Measurements from ENCODE around the gene CD68.
"Not testable (repeated sequence)": the region's sequence is repeated elsewhere in the genome, so short reads cannot be mapped to it uniquely, and the experiment has no call there.

The CD68 gene

GRCh38 chr17:7582396-7583252 is 3.2 kb downstream of the CD68 start:
- DNase-seq, result no peak
- TF ChIP-seq GATA1 (IDR thresholded peaks at IDR 0.05; ENCODE audit: low read depth, low read length), result no peak
- TF ChIP-seq POLR2A (IDR thresholded peaks at IDR 0.05; ENCODE audit: low read length), result no peak

- peak; percentile 98 for DNase-seq
- peak; percentile 97 for TF ChIP-seq POLR2A (IDR thresholded peaks at IDR 0.05; ENCODE audit: low read length)
- TF ChIP-seq GATA1 (IDR thresholded peaks at IDR 0.05; ENCODE audit: low read depth, low read length), result no peak
Measured at GRCh38 chr17:7583253-7584109, 4.0 kb downstream of the CD68 start, which contains the start of gene MPDU1. MPDU1 (plus strand) TSS chr17:7583852; CDS start chr17:7583863, 11 bp downstream.

GRCh38 chr17:7586673-7587419 is 7.4 kb downstream of the CD68 start:
- TF ChIP-seq POLR2A (IDR thresholded peaks at IDR 0.05; ENCODE audit: low read length), result no peak
- no peak for TF ChIP-seq GATA1 (IDR thresholded peaks at IDR 0.05; ENCODE audit: low read depth, low read length)
- DNase-seq, result peak; percentile 48 to 50

- DNase-seq, result peak; percentile 50 to 64
- no peak for TF ChIP-seq GATA1 (IDR thresholded peaks at IDR 0.05; ENCODE audit: low read depth, low read length)
- TF ChIP-seq POLR2A (IDR thresholded peaks at IDR 0.05; ENCODE audit: low read length), result no peak
Measured at GRCh38 chr17:7587420-7588151, 8.1 kb downstream of the CD68 start.

GRCh38 chr17:7588553-7589203 is 9.2 kb downstream of the CD68 start:
- no peak for DNase-seq
- TF ChIP-seq POLR2A (IDR thresholded peaks at IDR 0.05; ENCODE audit: low read length) (no peak), GATA1 (IDR thresholded peaks at IDR 0.05; ENCODE audit: low read depth, low read length) (no peak)

GRCh38 chr17:7589204-7589868 is 9.9 kb downstream of the CD68 start:
- TF ChIP-seq POLR2A (IDR thresholded peaks at IDR 0.05; ENCODE audit: low read length) (peak; percentile 27), GATA1 (IDR thresholded peaks at IDR 0.05; ENCODE audit: low read depth, low read length) (no peak)
- DNase-seq, result peak; percentile 88 to 91

GRCh38 chr17:7589891-7590691 is 10.7 kb downstream of the CD68 start, which contains the start of gene SOX15:
SOX15 (minus strand) TSS chr17:7590094; CDS start chr17:7589676, 418 bp downstream.
- DNase-seq, result no peak
- TF ChIP-seq POLR2A (IDR thresholded peaks at IDR 0.05; ENCODE audit: low read length) (no peak), GATA1 (IDR thresholded peaks at IDR 0.05; ENCODE audit: low read depth, low read length) (no peak)

GRCh38 chr17:7590743-7591142 is 11.3 kb downstream of the CD68 start:
- no peak for DNase-seq
- TF ChIP-seq POLR2A (IDR thresholded peaks at IDR 0.05; ENCODE audit: low read length) (no peak), GATA1 (IDR thresholded peaks at IDR 0.05; ENCODE audit: low read depth, low read length) (no peak)

GRCh38 chr17:7591596-7591995 is 12.2 kb downstream of the CD68 start:
- TF ChIP-seq GATA1 (IDR thresholded peaks at IDR 0.05; ENCODE audit: low read depth, low read length) (no peak), POLR2A (IDR thresholded peaks at IDR 0.05; ENCODE audit: low read length) (no peak)
- no peak for DNase-seq

- no peak for TF ChIP-seq POLR2A (IDR thresholded peaks at IDR 0.05; ENCODE audit: low read length)
- TF ChIP-seq GATA1 (IDR thresholded peaks at IDR 0.05; ENCODE audit: low read depth, low read length), result no peak
- no peak for DNase-seq
Measured at GRCh38 chr17:7592422-7593021, 13.1 kb downstream of the CD68 start.

GRCh38 chr17:7593296-7593695 is 13.9 kb downstream of the CD68 start:
- TF ChIP-seq POLR2A (IDR thresholded peaks at IDR 0.05; ENCODE audit: low read length) (no peak), GATA1 (IDR thresholded peaks at IDR 0.05; ENCODE audit: low read depth, low read length) (no peak)
- no peak for DNase-seq

GRCh38 chr17:7597561-7597960 is 18.1 kb downstream of the CD68 start:
- DNase-seq, result not testable (repeated sequence)

Data from erythroblast (primary cell).